GM18519 (cell line): ENCODE measurements around the gene MRAS.

ENCODE experiments used
- ATAC-seq: cut with Tn5 transposase; IDR thresholded peaks from one replicate; pipeline ENCODE4 v1.9.1; 2021; ENCODE audit warnings: mild to moderate bottlenecking, moderate library complexity; ENCODE audit not compliant: unreplicated experiment, low FRiP score

Gene MRAS

DNA sequence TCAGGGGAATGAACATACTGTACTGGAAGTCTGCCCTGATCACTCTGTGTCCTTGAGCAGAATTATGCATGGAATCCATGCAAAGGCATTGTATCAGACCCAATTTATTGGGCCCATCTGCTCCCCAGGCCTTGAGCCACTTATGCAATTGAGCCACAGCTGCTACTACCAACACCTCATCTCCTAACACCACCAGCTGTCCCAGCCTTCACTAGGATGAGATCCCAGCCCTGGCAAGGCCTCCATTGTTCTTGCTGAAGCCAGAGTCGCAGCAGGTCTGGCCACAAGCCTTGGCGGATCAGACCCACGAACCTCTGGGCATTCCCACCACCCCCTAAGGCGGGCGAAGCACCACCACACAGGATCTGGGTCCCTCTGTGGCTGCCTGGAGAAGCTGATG, 9.6 kb upstream of the MRAS start:
- no peak for ATAC-seq

DNA sequence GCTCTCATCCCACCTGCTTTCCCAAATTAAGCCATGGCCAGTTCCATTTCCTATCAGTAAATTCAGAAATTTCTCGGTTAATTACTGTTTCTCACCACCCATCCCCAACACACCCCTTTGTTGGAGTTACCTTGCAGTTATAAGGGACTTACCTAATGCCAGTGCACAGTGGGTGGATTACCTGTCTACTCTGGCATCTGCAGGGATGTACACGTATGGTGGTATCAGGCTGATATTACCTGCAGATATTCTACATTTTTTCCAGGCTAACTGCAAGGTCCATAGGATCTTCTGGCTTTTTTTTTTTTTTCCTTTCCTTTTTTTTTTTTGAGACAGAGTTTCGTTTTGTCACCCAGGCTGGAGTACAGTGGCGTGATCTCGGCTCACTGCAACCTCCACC, 7.9 kb upstream of the MRAS start:
- no peak for ATAC-seq

DNA sequence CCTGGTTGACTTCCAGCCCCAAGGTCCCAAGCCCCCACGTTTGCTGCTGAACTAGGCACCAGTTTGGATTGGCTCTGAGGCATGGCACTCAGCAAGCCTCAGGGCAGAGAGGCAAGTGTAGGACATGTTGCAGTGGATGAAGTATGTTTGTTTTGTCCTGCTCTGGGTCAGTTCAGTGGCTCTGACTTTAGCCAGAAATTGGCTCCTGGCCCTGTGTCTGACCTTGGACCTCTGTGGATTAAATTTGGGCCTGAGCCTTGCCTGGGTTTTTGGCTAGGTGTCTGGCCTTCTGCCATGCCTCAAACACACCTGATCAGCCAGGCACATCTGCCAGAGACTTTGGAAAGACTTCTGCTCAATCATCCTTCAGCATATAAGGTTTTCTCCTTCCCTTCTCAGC, 3.6 kb upstream of the MRAS start:
- no peak for ATAC-seq

DNA sequence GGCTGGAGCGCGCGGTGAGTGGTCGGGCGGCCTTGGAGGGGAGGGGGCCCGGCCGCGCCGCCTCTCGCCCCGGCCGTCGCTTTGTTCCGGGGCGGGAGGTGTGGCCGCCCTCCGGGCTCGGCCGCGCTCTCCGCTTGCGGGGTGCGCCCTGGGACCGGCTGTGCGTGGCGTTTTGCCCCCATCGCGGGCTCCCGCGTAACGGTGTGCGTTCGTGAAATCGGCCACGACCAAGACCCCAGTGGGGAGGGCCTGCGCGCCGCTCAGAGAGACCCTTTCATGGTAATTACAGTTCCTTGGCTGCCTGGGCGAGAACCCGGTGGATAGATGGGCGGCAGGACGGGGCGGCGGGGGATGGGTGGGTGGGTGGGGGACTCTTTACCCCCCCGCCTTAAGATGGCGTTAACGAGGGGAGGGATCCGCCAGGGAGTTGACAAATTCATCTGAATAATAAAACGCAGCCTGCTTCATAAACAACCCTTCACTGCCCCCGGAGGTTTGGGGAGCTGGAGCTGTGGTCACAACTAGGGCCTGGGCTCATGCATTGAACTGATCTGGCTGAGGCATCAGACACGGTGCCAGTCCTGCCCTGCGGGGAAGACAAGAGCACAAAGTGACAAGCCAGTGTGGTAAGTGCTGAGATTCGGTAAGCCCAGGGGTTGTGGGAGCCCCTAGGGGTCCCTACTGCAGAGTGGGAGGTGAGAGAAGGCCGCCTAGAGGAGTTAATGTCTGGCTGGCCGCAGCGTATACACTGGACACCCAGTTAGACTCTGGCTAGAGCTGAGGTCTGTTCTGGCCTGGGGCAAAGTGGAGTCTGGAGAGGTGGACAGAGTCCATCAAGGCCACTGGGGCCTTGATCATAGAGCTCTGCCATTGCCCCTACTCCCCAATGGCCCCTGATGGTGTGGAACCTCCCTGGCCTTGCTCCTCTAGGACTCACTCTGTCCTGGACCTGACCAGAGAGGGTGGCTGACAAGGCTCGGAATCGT, 668 bp downstream of the MRAS start:
- ATAC-seq: no peak

DNA sequence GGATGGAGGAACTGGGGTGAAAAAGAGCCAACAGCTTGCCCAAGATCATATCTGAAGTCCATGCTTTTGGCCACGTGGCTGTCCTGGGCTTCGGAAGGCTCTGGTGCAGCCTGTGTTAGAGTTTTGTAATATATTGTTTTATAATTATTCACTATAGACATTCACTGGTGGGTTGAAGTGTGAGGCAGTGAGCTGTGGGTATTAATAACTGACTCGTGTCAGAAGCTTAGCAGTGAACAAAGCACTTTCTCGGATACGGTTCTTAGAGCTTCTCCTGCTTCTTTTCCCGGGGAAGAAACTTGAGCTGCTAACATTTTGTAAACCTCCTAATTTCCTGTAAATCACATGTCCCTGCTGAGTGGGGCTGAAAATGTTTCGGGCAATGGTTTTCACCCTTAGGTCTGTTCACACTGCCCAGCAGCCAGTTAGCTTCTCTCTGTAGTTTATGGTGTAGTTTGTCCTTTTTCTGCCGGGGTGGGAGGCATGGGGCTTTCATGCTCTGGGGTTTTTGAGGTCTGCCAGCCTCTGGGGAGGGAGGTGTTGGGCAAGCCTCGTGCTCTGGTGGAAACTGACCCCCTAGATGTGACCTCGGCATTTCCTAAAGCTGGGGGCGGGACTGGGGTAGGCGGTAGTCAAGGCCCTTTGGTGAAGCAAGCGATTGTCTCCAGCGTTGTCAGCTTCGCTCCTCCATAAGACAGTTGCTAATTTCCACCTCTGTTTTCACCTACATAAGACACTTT, 1.7 kb downstream of the MRAS start:
- ATAC-seq: no peak

DNA sequence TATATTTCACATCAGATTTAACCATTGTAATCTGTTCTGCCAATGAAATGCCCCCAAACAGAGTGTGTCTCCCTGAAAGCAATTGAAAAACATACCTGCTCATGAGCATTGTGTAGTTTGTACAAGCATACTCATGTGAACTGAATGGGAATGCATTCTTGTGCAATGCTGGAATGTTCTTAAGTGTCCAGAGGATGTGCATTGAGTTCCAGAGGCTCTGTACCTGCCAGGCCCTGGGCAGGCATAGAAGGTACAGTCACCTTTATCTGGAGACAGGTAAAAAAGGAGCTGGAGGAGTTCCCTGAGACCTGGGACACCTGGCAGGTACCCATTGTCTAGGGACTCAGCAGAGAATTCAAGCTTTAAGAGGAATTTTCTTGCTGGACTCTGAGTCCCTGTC, 2.8 kb downstream of the MRAS start:
- ATAC-seq: no peak

DNA sequence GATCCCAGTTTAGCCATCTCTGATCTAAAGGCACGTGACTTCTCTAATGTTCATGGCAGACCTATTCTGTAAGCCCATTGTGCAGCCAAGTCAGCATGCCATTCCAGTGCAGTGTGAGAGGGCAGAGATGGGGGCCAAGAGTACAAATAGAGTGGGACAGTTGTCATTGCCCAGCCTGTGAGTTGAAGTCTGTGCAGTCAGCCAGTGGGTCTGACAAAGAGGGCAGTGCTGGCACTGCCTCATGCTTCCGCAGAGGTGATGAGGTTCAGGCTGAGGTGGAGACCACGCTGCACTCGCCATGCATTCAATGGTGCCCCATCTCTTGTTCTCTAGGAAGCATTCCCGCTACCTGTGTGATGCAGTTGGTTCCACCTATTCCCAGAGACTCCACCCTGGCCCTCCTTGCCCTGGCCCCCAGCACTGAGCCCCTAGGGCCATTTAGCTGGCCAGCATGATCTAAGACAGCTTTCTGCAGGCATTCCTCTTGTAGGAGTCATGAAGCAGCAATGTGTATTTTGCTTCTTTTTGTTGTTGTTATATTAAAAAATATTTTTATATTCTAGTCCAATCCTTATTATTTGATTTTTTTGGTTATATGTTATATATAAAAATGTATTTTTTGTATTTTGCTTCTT, 3.7 kb downstream of the MRAS start:
- ATAC-seq: no peak

DNA sequence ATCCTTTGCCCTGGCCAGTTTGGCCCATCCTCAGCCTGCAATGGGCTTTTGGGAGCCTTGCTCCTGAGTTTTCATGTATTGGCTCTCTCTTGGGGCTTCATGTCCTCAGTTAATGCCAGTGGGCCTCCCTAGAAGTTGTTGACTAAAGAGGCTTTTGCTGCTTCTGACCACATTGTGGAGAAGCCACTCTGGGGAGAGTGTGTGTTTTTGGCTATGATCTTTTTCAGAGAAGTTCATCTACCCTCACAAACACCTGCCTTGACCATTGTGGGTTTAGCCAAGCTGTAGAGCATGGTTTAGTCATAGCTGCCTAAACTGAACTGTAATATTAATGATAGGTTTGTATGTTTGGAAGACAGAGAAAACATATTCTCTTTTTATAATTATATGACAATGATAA, 6.0 kb downstream of the MRAS start:
- ATAC-seq: no peak

DNA sequence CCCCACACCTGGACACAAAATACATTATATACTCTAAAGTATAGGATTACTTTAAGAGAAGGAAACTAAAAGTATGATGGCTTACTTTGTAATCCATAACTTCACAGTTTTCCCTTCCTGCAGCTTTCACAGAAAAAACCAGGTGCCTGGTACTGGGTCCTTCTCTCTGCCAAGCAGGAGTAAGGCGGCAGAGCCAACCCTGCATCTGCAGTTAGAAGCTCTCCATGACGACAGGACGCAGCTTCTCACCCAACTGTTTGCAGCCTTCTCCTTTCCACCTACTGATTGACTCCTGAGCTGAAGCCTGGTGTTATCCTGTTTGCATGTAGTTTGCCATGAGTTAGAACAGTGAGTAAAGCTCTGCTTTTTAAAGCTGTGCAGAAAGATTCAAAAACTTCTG, 6.7 kb downstream of the MRAS start:
- ATAC-seq: no peak

DNA sequence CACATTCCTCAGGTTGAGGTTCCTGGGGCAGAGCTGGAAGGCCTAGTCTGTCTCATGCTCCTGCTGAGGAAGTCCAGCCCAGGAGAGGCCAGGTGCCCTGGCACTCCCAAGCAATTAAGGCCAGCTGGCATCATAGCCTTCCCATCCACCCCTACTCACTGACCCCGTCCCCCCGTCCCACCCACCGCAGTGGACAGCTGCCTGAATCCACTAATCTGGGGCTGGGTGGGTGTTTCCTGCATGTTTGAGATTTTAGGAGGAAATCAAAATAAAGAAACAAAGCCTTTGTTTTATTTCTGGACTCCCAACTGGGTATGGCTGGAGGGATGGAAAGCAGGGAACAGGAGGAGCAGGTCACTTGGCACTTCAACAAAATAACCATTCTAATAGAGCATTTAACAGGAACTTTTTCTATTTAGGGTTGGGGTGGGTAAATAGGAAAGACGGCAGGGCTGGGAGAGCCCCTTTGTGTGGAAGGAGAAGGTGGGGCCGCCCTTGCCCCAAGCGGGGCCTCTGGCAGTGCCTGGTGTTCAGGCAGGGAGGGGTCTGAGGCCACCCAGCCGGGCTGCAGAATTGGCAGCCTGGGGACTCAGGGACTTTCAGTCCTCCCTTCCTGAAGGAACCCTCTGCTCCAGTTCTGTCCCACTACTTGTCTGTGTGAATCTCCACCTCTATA, 8.5 kb downstream of the MRAS start:
- no peak for ATAC-seq

DNA sequence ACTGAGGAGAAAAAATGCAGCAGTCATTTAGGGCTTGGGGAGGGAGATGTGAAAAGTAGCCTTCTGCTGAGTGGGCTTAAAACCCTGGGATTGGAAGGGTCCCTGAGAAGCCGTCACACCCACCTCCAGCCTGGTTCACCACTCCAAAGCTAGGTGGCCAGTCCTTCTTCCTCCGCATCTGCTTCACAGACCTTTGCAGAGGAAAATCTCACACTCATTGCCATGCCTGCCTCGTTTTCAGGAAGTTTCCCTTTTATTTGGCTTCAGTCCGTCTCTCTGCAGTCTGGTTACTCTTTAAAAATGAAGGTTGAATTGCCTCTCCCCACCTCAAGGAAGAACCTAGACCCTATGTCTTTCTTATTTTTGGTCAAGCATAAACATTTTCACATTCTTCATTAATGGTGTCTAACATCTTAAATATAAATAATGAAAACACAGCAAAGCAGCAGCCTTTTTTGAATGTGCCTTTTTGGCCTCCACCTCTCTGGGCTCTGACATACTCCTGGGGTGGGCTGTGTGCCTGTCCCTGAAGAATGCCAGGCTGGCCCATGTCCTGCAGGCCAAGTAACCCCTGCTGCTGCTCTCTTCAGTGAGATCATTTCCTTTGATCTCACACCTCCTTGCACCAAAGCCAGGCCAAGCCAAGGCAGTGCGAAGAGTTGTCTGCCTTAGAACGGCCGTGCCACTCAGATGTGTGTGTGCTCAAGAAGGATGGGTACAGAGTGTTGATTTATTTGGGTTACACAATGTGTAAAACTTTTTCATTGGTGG, 11.0 kb downstream of the MRAS start:
- no peak for ATAC-seq

DNA sequence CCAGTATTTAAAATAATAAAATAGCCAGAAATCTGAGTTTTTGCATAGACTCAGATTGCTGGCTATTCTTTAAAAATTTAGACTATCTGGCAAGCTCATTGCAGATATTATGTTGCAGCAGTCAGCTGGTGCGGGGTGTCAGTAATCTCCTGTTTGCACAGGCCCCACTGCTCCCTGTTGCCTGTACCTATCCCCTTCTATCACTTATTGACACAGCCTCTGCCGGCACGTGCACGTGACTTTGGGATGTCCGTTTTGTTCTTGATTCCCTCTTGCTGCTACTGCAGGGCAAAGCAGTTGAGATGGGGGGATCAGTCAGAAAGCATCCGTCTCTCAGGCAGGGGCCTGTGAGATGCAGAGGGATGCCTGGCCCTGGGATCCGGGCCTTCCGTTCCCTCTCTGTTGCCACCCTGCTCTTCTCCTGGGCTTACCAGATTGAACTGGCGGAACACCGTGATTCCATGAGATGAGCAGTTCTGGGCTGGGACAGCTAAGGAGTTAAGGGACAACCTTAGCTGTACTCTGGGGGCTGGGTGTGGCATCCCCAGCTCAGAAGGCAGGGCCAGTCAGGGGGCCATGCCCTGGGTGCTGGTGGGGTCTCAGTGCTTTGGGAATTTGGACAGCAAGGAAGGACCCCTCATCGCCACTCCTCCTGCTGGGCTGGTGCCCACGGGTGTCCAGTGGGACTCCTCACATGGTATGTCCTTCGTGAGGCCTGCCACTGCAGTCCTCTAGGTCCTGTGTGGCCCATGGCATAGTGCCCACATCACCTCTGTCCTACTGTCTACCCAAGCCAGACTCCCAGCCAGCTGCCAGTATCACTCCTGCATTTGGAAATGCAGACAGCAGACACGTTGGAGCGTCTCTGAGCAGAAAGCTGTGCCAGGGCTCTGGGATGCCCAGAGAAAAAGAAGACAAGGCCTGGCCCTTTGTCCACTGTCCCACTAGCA, 11.8 kb downstream of the MRAS start:
- ATAC-seq: no peak

DNA sequence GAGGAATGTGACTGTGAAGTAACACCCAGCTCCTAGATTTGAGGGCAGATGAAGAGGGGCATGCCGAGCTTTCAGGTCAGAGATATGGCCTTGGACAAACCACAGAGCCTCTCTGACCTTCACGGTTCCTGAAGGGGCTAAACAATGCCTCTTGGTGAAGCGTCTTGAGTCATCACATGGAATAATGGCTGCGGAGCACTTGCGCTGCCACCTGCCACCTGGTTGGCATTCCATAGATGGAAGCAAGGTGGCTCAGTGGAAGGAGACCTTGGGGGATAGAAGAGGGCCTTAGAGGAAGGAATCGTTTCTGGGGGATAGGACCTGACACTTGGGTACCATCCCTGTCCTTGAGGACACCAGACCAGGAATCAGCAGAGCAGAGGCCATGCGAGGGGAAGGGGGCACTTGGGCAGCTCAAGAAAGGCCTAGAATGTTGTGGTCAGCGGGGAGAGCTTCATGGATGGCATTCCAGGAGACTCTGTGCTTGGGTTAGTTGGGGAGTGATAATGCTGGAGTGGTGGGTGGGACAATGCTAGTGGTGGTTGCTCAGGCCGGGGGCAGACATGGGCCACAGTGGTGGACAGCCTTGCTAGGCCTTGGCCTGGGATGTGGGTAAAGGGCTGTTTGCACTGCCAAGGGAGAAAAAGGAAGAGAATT, 12.6 kb downstream of the MRAS start:
- no peak for ATAC-seq

DNA sequence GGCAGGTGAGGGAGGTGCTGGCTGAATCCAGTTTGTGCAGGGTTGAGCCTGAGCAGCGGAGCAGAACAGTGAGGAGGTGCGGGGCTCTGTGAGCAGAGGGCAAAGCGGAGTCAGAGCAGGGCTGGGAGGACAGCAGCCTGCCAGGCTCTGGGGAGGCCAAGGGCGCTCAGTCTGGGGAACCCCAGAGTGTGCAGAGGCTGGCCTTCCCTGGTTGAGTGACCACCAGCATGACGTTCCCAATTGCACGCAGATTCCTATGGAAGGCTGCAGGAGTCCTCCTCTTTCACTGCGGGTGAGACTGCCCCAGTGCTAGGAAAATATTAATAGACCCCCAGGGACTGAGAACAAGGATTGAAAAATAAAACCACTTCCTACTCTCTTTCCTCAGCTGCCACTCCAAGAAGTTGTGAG, 13.2 kb downstream of the MRAS start:
- no peak for ATAC-seq

DNA sequence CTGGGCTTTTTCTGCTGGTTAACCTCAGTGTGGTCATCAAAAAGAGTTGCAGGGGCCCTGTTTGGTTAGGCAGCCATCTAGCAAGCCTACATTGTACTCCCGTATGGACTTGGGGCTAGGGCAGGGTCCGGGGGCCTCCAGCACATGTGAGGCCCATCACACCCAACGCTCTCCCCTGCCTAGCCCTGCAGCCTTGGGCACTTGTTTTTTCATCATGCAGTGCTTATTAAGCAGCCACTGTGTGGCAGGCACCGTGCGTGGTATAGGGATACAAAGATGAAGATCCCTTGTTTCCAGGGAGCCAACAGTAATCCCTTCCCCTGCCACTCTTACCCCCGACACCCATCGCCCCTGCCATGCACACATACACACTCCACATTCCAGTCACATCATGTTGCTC, 14.2 kb downstream of the MRAS start:
- ATAC-seq: no peak

DNA sequence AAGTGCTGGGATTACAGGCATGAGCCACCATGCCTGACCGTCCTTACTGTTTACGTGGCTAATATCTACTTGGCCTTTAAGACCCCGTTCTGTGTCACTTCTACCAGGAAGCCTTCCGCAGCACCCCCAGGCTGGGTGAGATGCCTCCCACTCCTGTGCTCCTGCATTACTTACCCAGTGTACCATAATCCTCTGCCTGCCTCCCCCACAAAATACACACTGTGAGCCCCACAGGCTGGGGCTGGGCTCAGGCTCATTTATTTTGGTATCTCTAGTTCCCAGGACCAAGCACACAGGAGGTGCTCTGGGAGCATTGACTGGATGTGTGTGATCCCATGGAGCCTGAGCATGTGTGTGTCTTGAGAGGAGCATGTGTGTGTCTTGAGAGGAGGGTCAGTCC, 14.9 kb downstream of the MRAS start:
- ATAC-seq: no peak

DNA sequence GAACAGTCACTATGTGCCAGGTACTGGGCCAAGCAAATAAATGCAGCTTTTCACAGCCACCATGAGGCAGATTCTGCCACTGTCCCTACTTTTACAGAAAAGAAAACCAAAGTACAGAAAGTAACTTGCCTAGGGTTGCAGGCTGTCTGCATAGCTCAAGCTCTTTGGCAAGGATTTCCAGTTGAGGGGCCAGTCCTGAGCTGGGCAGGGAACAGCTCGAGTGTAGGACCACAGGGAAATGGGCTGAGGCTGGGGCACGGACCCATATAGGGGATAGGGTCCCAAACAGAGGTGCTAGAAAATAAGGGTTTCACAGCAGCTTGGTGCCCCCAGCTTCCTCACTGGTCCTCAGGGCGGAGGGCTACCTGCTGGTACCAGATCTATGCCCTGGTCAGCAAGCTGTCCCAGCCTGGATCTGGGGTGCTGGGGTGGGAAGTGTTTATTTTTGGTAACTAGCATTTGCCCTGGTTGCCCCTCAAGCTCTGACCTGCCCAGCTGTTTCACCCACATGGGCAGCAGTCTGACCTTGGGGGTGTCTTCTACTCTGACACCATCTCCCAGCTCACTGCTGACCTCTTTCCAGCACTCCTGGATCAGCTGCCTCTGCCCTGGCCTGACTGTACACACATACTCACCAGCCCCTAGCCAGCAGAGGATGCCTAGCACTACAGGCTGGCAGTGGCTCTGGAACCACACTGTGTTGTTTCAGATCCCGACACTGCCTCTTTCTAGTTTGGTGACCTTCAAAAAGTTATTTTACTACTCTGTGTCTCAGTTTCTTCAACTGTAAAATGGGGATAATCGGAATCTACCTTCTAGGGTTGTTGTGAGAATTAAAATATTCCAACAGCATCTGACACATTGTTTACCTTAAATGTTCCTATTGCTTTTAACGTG, 16.2 kb downstream of the MRAS start:
- ATAC-seq: no peak

DNA sequence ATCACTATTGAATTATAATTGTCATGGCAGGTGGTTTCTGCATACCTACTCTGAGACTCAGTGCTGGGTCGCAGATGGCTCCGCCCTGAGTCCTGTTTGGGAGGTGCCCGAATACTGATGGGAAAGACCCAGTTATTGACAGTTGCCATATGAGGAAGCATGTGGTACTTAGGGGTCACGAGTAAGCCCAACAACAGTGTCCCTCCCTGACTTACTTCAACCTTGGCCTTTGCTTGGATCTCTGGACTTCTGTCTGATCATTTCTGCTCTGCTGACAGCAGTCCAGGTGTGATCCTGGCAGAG, 16.8 kb downstream of the MRAS start:
- ATAC-seq: no peak
